Keratinocyte (primary cell): Measurements from ENCODE around the gene CTXN1. TPM values are rescaled to one million over a fixed set of nuclear protein-coding genes. Genes with fewer than 3 reads are reported as not detected.

Experiments used
- DNase-seq: peaks from one replicate; pipeline ENCODE4 v3.0.0-alpha.2; 2011; ENCODE audit warnings: low read depth, missing footprints, low spot score
- FAIRE-seq: peaks from 2 replicates; lab custom pipeline; 2011; peaks lifted over from hg19 to GRCh38; lab: Jason Lieb, UNC
- H2AFZ ChIP-seq: 2 replicates; pipeline ENCODE4 v1.6.0; 2012; ENCODE audit warnings: low read length, control low read depth, inconsistent platforms; ENCODE audit not compliant: control insufficient read depth
- H3K27ac ChIP-seq: 2 replicates; pipeline ENCODE4 v1.5.1; 2011; ENCODE audit warnings: low read length; ENCODE audit not compliant: control insufficient read depth, insufficient read depth
- H3K27me3 ChIP-seq: 3 replicates; pipeline ENCODE4 v1.6.0; 2011; ENCODE audit warnings: low read length; ENCODE audit not compliant: control insufficient read depth, insufficient read depth; ENCODE audit errors: extremely low read depth
- H3K36me3 ChIP-seq, 2 experiments: 2 replicates in 1 of 2; 3 replicates in 1 of 2; pipeline ENCODE4 v1.5.1; 2011; ENCODE audit warnings: low read length in 2 of 2, mild to moderate bottlenecking in 1 of 2; ENCODE audit not compliant: control insufficient read depth in 2 of 2, insufficient read depth in 2 of 2; ENCODE audit errors: extremely low read depth in 1 of 2
- H3K4me1 ChIP-seq: 3 replicates; pipeline ENCODE4 v1.5.1; 2011; ENCODE audit warnings: low read length; ENCODE audit not compliant: control insufficient read depth, insufficient read depth; ENCODE audit errors: extremely low read depth
- H3K4me2 ChIP-seq: 3 replicates; pipeline ENCODE4 v1.6.0; 2011; ENCODE audit warnings: low read depth, low read length; ENCODE audit not compliant: control insufficient read depth, insufficient read depth; ENCODE audit errors: extremely low read depth
- H3K4me3 ChIP-seq, 3 experiments: fragments of 200-600 bp in 1 of 3; sonication (generic) in 1 of 3; 2 replicates in 2 of 3; 3 replicates in 1 of 3; pipeline ENCODE4 v1.5.1; 2011 to 2016; ENCODE audit warnings: low read length in 3 of 3, mild to moderate bottlenecking in 3 of 3, control low read depth in 2 of 3, inconsistent platforms in 1 of 3, low read depth in 1 of 3, mixed read lengths in 1 of 3, mixed run types in 1 of 3, moderate library complexity in 1 of 3; ENCODE audit not compliant: control insufficient read depth in 2 of 3, insufficient read depth in 2 of 3; ENCODE audit errors: extremely low read depth in 1 of 3
- H3K79me2 ChIP-seq: 2 replicates; pipeline ENCODE4 v1.6.0; 2012; ENCODE audit warnings: low read length; ENCODE audit not compliant: control insufficient read depth, insufficient read depth
- H3K9ac ChIP-seq: 3 replicates; pipeline ENCODE4 v1.6.0; 2011; ENCODE audit warnings: low read length; ENCODE audit not compliant: control insufficient read depth, insufficient read depth; ENCODE audit errors: extremely low read depth
- H3K9me1 ChIP-seq: 3 replicates; pipeline ENCODE4 v1.6.0; 2011; ENCODE audit warnings: low read length; ENCODE audit not compliant: control insufficient read depth, insufficient read depth; ENCODE audit errors: extremely low read depth
- H3K9me3 ChIP-seq: 2 replicates; pipeline ENCODE4 v1.5.1; 2012; ENCODE audit warnings: low read depth, low read length; ENCODE audit not compliant: control insufficient read depth
- H4K20me1 ChIP-seq: 3 replicates; pipeline ENCODE4 v1.6.0; 2011; ENCODE audit warnings: low read length; ENCODE audit not compliant: control insufficient read depth, insufficient read depth; ENCODE audit errors: extremely low read depth
- CTCF ChIP-seq, 3 experiments: IDR thresholded peaks in 1 of 3; conservative IDR thresholded peaks in 1 of 3; optimal IDR thresholded peaks in 1 of 3; 2 replicates in 2 of 3; 3 replicates in 1 of 3; pipeline versions ENCODE3 to v1.5.1; 2011; ENCODE audit warnings: low read length in 3 of 3, mild to moderate bottlenecking in 3 of 3, moderate library complexity in 2 of 3, control low read depth in 1 of 3, inconsistent platforms in 1 of 3; ENCODE audit not compliant: insufficient read depth in 2 of 3; ENCODE audit errors: extremely low read depth in 1 of 3
- EZH2 ChIP-seq: IDR thresholded peaks from one replicate; pipeline ENCODE4 v1.6.1; 2012; ENCODE audit warnings: inconsistent platforms, mild to moderate bottlenecking, low read length, moderate library complexity
- dilution Hi-C: fragments of 300-500 bp; cut with MboI; formaldehyde crosslinking; loops from one replicate; pipeline ENCODE4 v1.7.0; 2020; ENCODE audit warnings: low sequenced_read_pairs; ENCODE audit not compliant: extremely low pct_ligation_motif_present
- polyA plus RNA-seq, 5 experiments: library from polyadenylated mRNA; depleted of rRNA in 3 of 5; stranded (reverse) in 3 of 5; stranded (forward) in 1 of 5; unstranded in 1 of 5; fragments of >200 nt; gene quantifications; 1 replicate in 1 of 5; 2 replicates in 3 of 5; 3 replicates in 1 of 5; pipeline versions ENCODE4 v1.2.1 to v1.2.3, GENCODE V29; 2011 to 2012; ENCODE audit warnings: missing spikeins in 2 of 5, low read depth in 1 of 5, low replicate concordance in 1 of 5

Gene CTXN1
- polyA plus RNA-seq, 1 donor (not counting 4 experiments of a cell fraction or from before 2014, with no cell fraction given), result 0.41 TPM

- Histone ChIP-seq H2AFZ (no peak overlapping the region), H4K20me1 (no peaks in the 10 kb centered on the region), H3K4me2 (no peak overlapping the region), H3K27me3 (no peaks in the 10 kb centered on the region), H3K27ac (no peak overlapping the region), H3K4me3 (no peak overlapping the region), H3K36me3 (peaks cover 4 to 11% of the 10 kb centered on the region in 2 experiments), H3K9me3 (no peaks in the 10 kb centered on the region), H3K4me1 (peaks cover 10% of the 10 kb centered on the region), H3K9ac (no peak overlapping the region), H3K9me1 (no peaks in the 10 kb centered on the region), H3K79me2 (no peaks in the 10 kb centered on the region)
- TF ChIP-seq EZH2 (no peak), CTCF (optimal IDR thresholded peaks at IDR 0.05 in 1 of 3, IDR thresholded peaks at IDR 0.05 in 1 of 3, conservative IDR thresholded peaks at IDR 0.05 in 1 of 3; ENCODE audit: extremely low read depth in 1 of 3, insufficient read depth in 2 of 3, low read length in 3 of 3) (no peak)
- dilution Hi-C loops, result no loop called here
- FAIRE-seq (no peak), DNase-seq (no peak)
Measured at GRCh38 chr19:7955696-7956095, 29.8 kb upstream of the CTXN1 start.

GRCh38 chr19:7953576-7953975 lies 27.6 kb upstream of the CTXN1 start:
- DNase-seq (no peak), FAIRE-seq (no peak)
- no peaks in the 10 kb centered on the region for H3K27me3 ChIP-seq
- H3K4me1 ChIP-seq, result peaks cover 10% of the 10 kb centered on the region
- no peak overlapping the region for H3K9ac ChIP-seq
- no peaks in the 10 kb centered on the region for H4K20me1 ChIP-seq
- TF ChIP-seq EZH2, result no peak
- TF ChIP-seq CTCF (optimal IDR thresholded peaks at IDR 0.05 in 1 of 3, IDR thresholded peaks at IDR 0.05 in 1 of 3, conservative IDR thresholded peaks at IDR 0.05 in 1 of 3; ENCODE audit: extremely low read depth in 1 of 3, insufficient read depth in 2 of 3, low read length in 3 of 3), result no peak
- H3K4me2 ChIP-seq, result no peak overlapping the region
- dilution Hi-C loops, result no loop called here
- H3K4me3 ChIP-seq, result no peak overlapping the region
- H3K9me1 ChIP-seq, result no peaks in the 10 kb centered on the region
- no peaks in the 10 kb centered on the region for H3K79me2 ChIP-seq
- H3K36me3 ChIP-seq, result peaks cover 0 to 10% of the 10 kb centered on the region in 2 experiments
- H3K9me3 ChIP-seq, result no peaks in the 10 kb centered on the region
- no peak overlapping the region for H2AFZ ChIP-seq
- H3K27ac ChIP-seq, result no peak overlapping the region
